COLO668 (cell line): ENCODE measurements around the gene IMPDH1.

ENCODE experiments used
- DNase-seq: peaks from one replicate; lab custom pipeline; 2025; ENCODE audit not compliant: unreplicated experiment; lab: John Stamatoyannopoulos, UW

Gene IMPDH1

GRCh38 chr7:128361411-128362379 lies 48.1 kb downstream of the IMPDH1 start, which contains the start of gene PRRT4:
Gene PRRT4, minus strand, starts transcription at chr7:128361690.
- peak; percentile 59 for DNase-seq

GRCh38 chr7:128360359-128360678 lies 49.5 kb downstream of the IMPDH1 start:
- DNase-seq = no peak

- DNase-seq = no peak
These were observed 49.8 kb downstream of the IMPDH1 start for GRCh38 chr7:128359939-128360338.

GRCh38 chr7:128359336-128359735 lies 50.4 kb downstream of the IMPDH1 start:
- no peak for DNase-seq

- no peak for DNase-seq
These were observed 51.5 kb downstream of the IMPDH1 start for GRCh38 chr7:128358233-128358632.

- DNase-seq = no peak
These were observed 52.6 kb downstream of the IMPDH1 start for GRCh38 chr7:128357217-128357613.

- no peak for DNase-seq
These were observed 53.1 kb downstream of the IMPDH1 start for GRCh38 chr7:128356546-128357216.

GRCh38 chr7:128353610-128354009 lies 56.2 kb downstream of the IMPDH1 start:
- no peak for DNase-seq

GRCh38 chr7:128353189-128353588 lies 56.6 kb downstream of the IMPDH1 start:
- DNase-seq = no peak

GRCh38 chr7:128352636-128353035 lies 57.1 kb downstream of the IMPDH1 start:
- no peak for DNase-seq

GRCh38 chr7:128352153-128352537 lies 57.6 kb downstream of the IMPDH1 start:
- DNase-seq = peak; percentile 53

- DNase-seq = peak; percentile 50
These were observed 58.3 kb downstream of the IMPDH1 start for GRCh38 chr7:128351296-128352152.

- DNase-seq = no peak
These were observed 59.0 kb downstream of the IMPDH1 start for GRCh38 chr7:128350708-128351295.

GRCh38 chr7:128349466-128349825 lies 60.3 kb downstream of the IMPDH1 start:
- DNase-seq = no peak

- DNase-seq = peak; percentile 46
These were observed 62.1 kb downstream of the IMPDH1 start for GRCh38 chr7:128347647-128348097.

- no peak for DNase-seq
These were observed 65.4 kb downstream of the IMPDH1 start for GRCh38 chr7:128344431-128344774.

- DNase-seq = peak; percentile 89
These were observed 66.0 kb downstream of the IMPDH1 start, which contains the start of gene RBM28 for GRCh38 chr7:128343554-128344430. Gene RBM28, minus strand, starts transcription at chr7:128343908. Its CDS starts 115 bp downstream, at chr7:128343793.
